ENCODE measurements around the gene YJEFN3.

Gene YJEFN3

GRCh38 chr19:19528721-19529490 lies at the start of gene YJEFN3:
Gene YJEFN3 (plus strand): TSS chr19:19528911. CDS start chr19:19528933, 22 bp downstream.
- DNase-seq (ENCODE audit: low spot score) = no peak

- peak; percentile 22 for DNase-seq (ENCODE audit: low spot score)
Observed at GRCh38 chr19:19480688-19481087, 48.0 kb upstream of the YJEFN3 start.

DNA sequence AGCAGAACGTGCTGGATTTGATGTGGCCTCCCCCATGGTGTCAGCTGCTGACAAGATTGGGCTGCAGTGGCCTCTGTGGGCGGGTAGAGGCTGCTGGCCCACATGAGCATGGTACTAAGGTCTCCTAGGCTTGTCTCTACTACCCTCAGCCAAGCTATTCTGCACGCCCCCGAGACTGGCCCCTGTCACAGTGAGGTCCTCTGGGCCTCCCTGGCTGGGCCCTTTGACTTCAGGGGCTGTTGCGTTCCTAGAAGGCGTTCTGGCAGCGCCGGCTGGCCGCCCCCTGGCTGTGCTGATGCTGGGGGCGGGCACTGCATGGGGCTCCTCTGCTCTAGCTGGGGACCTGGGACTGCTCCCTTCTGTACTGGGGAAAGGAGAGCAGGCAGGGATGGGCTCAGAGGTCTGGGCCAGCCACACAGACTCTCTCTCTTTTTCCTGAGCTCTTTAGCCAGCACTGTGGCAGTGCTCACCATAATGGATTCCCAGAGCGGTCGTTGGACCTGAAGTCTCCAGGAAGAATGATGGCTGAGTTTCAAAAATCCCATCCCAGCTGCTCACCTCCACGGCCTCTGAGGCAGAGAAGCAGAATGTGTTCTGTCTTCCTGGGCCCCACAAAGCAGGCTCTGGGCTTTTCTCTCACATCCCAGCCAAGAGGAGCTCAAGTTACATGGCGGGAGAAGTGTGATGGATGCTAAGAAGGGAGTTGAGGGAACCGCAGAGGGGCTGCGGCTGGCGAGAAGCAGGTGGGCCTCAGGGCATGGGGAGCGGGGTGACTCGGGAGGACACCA lies 45.7 kb upstream of the YJEFN3 start:
- DNase-seq (ENCODE audit: low spot score) = no peak

- DNase-seq (ENCODE audit: low spot score) = peak; percentile 33
Observed at GRCh38 chr19:19485161-19485997, 43.3 kb upstream of the YJEFN3 start.

- no peak for DNase-seq (ENCODE audit: low spot score)
Observed at GRCh38 chr19:19485998-19486290, 42.8 kb upstream of the YJEFN3 start.

DNA sequence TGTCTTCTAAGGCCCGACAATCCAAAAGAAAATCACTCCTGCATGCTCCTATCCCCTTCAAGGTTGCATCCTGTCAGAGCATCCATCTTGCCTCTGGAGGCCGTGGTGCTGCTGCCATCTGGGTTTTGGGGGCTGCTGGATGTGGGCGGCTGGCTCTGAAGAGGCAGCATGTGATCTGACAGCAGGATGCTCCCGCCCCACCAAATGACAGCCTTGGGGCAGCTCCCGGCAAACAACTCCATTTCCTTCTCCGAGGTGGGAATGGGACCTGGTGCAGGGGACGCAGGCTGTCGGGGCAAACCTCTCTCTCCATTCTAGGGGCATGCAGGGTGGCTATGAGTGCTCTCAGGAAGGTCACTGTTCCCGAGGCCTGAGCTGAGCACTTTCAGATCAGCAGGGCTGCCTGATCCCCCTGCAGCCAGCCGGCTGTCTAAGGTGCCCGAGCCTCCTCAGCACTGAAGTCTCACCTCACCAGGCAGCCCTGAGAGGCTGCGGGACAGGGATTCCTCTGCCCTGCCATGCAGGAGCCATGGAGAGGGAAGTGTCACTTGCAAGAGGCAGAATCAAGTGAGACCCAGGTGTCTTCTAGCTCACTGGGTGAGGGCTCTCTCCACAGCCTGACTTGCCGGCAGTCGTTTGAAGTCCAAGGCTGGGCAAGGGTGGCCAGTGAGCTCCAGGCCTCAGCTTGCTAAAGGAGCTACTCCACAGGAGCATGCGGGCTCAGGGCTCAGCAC lies 42.2 kb upstream of the YJEFN3 start:
- no peak for DNase-seq (ENCODE audit: low spot score)

DNA sequence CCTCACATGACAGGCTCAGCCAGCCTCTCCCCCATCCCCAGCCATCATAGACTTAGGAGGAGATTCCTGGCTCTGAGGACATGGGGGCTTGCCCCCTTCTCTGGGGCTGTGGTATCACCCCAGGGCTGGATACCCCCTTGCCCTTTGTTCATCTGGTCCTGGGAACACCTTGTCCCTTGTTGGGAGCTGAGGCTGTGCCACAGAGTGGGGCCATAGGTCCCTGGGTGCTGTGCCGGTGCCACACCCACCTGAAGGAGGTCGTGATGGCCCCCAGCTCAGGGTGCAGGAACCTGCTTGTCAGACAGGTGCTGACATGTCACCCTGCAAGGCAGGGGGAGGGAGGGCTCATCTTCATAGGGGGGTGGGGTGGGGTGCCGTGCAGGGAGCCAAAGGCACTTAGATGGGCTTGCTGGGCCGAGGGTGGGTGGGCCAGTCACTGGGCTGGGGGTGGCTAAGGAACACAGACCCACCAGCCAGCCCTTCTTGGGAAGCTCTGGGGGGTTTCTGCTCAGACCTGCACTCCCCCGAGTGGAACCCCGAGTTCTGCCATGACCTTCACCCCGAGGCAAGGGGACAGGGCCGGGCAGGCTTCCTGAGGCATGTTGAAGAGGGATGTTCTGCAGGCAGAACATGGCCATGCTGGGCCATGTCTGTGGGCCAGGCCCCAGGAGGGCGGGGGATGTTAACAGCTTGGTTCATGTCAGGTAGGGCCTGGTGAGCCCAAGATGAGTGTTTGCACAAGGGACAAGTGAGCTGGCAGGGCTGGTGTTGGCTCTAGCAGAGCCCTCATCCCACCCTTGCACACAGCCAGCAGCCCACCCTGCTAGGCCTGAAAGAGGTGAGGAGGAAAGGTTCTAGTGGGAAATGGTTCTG lies 41.4 kb upstream of the YJEFN3 start:
- DNase-seq (ENCODE audit: low spot score) = no peak

DNA sequence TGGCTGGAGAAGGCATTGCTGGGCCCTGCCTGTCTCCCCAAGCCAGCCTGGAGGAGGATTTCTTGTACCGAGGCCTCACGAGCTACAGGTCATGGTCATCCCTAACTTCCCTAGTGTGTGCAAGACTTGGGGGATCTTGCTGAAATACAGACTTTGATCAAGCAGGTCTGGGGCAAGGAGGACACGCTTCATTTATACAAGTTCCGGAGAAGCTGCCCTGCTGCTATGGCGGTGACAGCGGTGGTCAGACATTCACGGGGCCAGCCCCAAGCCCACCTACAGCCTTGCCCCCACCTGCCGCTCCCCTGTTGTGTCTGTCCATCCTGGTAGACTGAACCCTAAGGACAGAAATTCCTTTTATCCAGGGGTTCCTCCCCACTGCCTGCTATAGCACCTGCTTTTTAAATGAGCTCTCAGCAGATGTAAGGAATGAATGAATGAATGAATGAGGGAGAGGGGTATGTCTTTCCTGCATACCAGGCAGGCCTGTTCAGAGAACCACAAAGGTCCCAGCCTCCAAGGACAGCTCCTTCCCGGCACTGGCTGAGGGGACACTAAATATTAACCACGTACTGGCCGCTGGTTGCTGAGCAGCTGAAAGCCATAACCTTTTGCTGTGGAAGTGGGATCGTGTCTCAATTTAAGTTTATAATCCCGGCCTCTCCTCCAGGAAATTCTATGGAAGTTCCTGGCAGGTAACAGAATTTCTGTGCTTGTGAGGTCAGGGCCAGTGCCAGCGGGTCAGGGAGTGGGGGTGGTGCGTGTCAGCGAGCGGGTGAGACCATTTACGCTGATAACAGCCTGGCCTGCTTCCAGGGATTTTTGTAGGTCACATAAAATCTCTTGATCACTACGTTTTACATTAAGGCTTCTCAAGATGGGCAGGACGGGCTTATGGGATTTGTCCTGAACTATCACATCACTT lies 40.5 kb upstream of the YJEFN3 start:
- DNase-seq (ENCODE audit: low spot score) = peak; percentile 78

GRCh38 chr19:19488875-19489690 lies 39.6 kb upstream of the YJEFN3 start:
- DNase-seq (ENCODE audit: low spot score) = peak; percentile 98

DNA sequence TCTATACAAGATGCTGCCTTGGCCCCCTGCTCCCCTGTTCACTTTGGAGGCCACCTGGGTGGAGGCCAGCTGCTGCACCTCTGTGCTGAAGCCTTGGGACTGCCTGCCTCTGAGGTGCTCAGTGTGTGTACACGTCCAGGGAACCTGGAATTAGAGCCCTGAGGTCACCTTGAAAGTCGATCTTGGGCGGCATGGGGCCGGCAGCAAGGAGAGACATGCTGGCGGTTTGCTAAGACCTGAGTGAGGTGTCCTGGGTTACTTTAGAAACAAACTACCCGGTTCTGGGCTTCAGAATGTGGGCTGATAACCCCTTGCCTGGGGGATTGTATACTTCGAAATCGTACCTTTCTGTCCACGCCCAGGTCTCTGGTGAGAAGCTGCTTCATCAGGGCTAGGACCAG lies 38.9 kb upstream of the YJEFN3 start:
- DNase-seq (ENCODE audit: low spot score) = peak; percentile 17

GRCh38 chr19:19490214-19490968 lies 38.3 kb upstream of the YJEFN3 start:
- peak; percentile 85 for DNase-seq (ENCODE audit: low spot score)

- no peak for DNase-seq (ENCODE audit: low spot score)
Observed at GRCh38 chr19:19491321-19492025, 37.2 kb upstream of the YJEFN3 start.

- no peak for DNase-seq (ENCODE audit: low spot score)
Observed at GRCh38 chr19:19492026-19492610, 36.6 kb upstream of the YJEFN3 start.

DNA sequence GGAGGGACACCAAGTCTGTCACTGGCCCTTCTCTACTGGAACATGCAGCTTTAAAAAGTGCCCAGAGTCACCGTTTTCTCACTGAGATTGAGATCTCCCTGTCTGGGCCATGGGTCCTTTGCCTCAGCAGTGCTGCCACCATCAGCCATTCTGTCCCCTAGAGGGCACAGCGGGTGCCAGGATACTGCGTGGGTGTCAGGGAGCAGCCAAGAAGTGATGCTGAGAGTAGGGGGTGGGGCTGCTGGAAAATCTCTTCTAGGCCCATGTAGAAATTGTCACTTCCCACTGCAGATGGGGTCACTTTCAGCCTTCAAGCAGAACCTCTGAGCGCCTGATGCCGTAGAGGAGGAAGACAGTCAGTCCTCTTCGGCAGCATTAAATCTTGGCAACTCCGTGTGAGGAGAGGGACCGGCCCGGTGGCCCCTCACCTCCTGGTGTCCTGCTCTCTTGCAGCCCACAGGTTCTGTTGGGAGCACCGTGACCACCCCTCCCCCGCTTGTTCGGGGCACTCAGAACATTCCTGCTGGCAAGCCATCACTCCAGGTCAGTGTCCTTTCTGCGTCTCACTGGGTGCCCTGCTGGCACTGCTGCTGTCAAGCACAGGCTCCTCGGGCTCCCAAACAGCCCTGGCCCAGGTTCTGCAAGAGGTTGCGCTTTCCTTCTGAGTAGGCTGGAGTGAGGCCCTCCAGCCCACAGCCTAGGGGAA lies 34.7 kb upstream of the YJEFN3 start:
- no peak for DNase-seq (ENCODE audit: low spot score)

DNA sequence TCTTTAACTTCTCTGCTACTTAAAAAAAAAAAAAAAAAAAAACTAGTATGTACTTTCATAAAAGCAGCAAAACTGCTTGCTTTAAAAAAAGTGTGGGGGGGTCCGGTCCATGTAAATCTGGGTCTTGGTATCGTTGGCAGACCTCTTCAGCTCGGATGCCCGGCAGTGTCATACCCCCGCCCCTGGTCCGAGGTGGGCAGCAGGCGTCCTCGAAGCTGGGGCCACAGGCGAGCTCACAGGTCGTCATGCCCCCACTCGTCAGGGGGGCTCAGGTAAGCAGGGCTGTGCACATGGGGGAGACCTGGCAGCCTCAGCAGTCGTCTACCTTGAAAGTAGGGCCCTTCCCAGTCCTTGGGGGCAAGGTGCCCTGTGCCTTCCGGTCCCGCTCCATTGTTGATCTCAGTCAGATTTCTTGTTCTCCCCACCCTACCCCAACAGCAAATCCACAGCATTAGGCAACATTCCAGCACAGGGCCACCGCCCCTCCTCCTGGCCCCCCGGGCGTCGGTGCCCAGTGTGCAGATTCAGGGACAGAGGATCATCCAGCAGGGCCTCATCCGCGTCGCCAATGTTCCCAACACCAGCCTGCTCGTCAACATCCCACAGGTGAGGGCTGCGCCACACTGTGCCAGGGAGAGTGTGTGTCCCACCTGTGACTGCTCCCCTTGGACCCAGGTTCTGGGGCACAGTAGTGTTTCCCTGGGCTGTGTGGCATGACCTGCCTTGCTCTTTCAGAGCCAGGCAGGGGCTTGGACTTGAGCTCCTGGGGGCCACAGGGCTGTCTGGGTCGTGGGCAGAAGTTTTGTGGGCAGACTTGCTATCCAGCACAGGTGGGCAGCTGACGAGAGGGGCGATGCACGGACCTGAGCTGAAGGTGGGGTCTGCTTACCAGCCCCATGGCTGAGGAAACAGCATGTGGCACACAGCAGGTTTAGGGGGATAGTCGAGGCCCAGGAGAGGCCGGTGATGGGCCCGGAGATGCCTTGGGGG lies 32.8 kb upstream of the YJEFN3 start:
- no peak for DNase-seq (ENCODE audit: low spot score)
